GM12878 (cell line): ENCODE results near the gene TRIM7. TPM values are rescaled to one million over a fixed set of nuclear protein-coding genes. Genes with fewer than 3 reads are reported as not detected.
A peak's percentile ranks its signal among the peaks of the same experiment; 100 is the strongest.

Source experiments
- ATAC-seq: fragments of 200-7000 bp; cut with Tn5 transposase; 3 replicates; pipeline ENCODE4 v1.9.1; 2020; ENCODE audit warnings: mild to moderate bottlenecking, moderate library complexity
- BruUV-seq: library from RNA; stranded (reverse); fragments of 400-500 nt; replicated peaks from 2 replicates; lab custom pipeline; 2021; lab: Mats Ljungman, UMichigan
- CTCF ChIA-PET: fragments of 300-600 bp; sonication (Branson Sonifier 250); formaldehyde crosslinking; extraction: SDS; loops from one replicate; lab custom pipeline; 2021; ENCODE audit warnings: inconsistent platforms; lab: Yijun Ruan, JAX
- POLR2A ChIA-PET: fragments of 350-600 bp; formaldehyde crosslinking; extraction: SDS; loops from one replicate; lab custom pipeline; 2021; ENCODE audit warnings: inconsistent platforms; lab: Charles Lee
- RAD21 ChIA-PET: fragments of 300-600 bp; sonication (Branson Sonifier 250); formaldehyde crosslinking; loops from one replicate; lab custom pipeline; 2023; ENCODE audit warnings: antibody characterized with exemption; ENCODE audit not compliant: unreplicated experiment; lab: Charles Lee
- SMC1A ChIA-PET: fragments of 300-600 bp; sonication (Branson Sonifier 250); formaldehyde crosslinking; loops from one replicate; lab custom pipeline; 2023; ENCODE audit not compliant: unreplicated experiment, uncharacterized antibody; lab: Charles Lee
- DNase-seq: peaks from one replicate; pipeline ENCODE4 v3.0.0-alpha.2; 2011; ENCODE audit warnings: low read depth, low spot score
- FAIRE-seq: peaks from 3 replicates; lab custom pipeline; 2011; peaks lifted over from hg19 to GRCh38; lab: Jason Lieb, UNC
- H2AFZ ChIP-seq: 2 replicates; pipeline ENCODE4 v1.6.0; 2011; ENCODE audit warnings: low read depth, low read length, control low read depth; ENCODE audit not compliant: control insufficient read depth
- H3K27ac ChIP-seq: 2 replicates; pipeline ENCODE4 v1.5.1; 2011; ENCODE audit warnings: control low read depth; ENCODE audit not compliant: control insufficient read depth, insufficient read depth
- H3K27me3 ChIP-seq, 2 experiments: replicated peaks in 1 of 2; 2 replicates each; pipeline versions ENCODE4 v1.6.0 to v1.6.1; 2011; ENCODE audit warnings: low read length in 1 of 2; ENCODE audit not compliant: control insufficient read depth in 2 of 2, insufficient read depth in 2 of 2
- H3K36me3 ChIP-seq, 2 experiments: 2 replicates each; pipeline ENCODE4 v1.5.1; 2011; ENCODE audit warnings: low read length in 1 of 2; ENCODE audit not compliant: control insufficient read depth in 2 of 2, insufficient read depth in 2 of 2
- H3K4me1 ChIP-seq: 2 replicates; pipeline ENCODE4 v1.6.1; 2011; ENCODE audit warnings: mild to moderate bottlenecking, low read length, moderate library complexity, mixed read lengths; ENCODE audit not compliant: control insufficient read depth, insufficient read depth
- H3K4me2 ChIP-seq: 2 replicates; pipeline ENCODE4 v1.6.0; 2011; ENCODE audit warnings: control low read depth; ENCODE audit not compliant: control insufficient read depth, insufficient read depth
- H3K4me3 ChIP-seq: fragments of 200-600 bp; sonication (generic); 2 replicates; pipeline ENCODE4 v1.5.1; 2016
- H3K79me2 ChIP-seq: 2 replicates; pipeline ENCODE4 v1.6.0; 2011; ENCODE audit warnings: low read length; ENCODE audit not compliant: control insufficient read depth, insufficient read depth
- H3K9ac ChIP-seq: 2 replicates; pipeline ENCODE4 v1.8.0; 2011; ENCODE audit warnings: low read length, control low read depth, mixed read lengths; ENCODE audit not compliant: control insufficient read depth, insufficient read depth
- H3K9me3 ChIP-seq: replicated peaks from 3 replicates; pipeline ENCODE4 v1.5.1; 2011; ENCODE audit warnings: mild to moderate bottlenecking, low read length; ENCODE audit not compliant: control insufficient read depth, insufficient read depth
- H4K20me1 ChIP-seq: 2 replicates; pipeline ENCODE4 v1.6.0; 2011; ENCODE audit not compliant: control insufficient read depth, insufficient read depth
- BCL11A ChIP-seq: IDR thresholded peaks from 2 replicates; pipeline ENCODE4 v1.6.1; 2011; ENCODE audit warnings: low read depth, low read length
- BHLHE40 ChIP-seq, 2 experiments: fragments of 450-650 bp in 1 of 2; IDR thresholded peaks; 2 replicates each; pipeline ENCODE4 v1.6.1; 2011 to 2017; ENCODE audit warnings: low read depth in 2 of 2, borderline replicate concordance in 1 of 2, improper control_type of control experiment in 1 of 2, low read length in 1 of 2, mild to moderate bottlenecking in 1 of 2
- DPF2 ChIP-seq: fragments of 450-650 bp; IDR thresholded peaks from 2 replicates; pipeline ENCODE4 v1.6.1; 2017; ENCODE audit warnings: mild to moderate bottlenecking
- EZH2 ChIP-seq: IDR thresholded peaks from 2 replicates; pipeline ENCODE4 v1.6.1; 2012; ENCODE audit warnings: low read depth, mild to moderate bottlenecking, control low read depth, inconsistent platforms, low read length, borderline replicate concordance; ENCODE audit not compliant: control insufficient read depth
- MEF2B ChIP-seq: fragments of 450-650 bp; IDR thresholded peaks from 2 replicates; pipeline ENCODE4 v1.6.1; 2018; ENCODE audit warnings: mild to moderate bottlenecking, moderate library complexity; ENCODE audit not compliant: partially characterized antibody, poor library complexity, severe bottlenecking
- PBX3 ChIP-seq: IDR thresholded peaks from 2 replicates; pipeline ENCODE4 v1.6.1; 2011; ENCODE audit warnings: mild to moderate bottlenecking, low read depth, low read length, moderate library complexity; ENCODE audit not compliant: insufficient replicate concordance
- SMC3 ChIP-seq: IDR thresholded peaks from 2 replicates; pipeline ENCODE4 v1.6.1; 2011; ENCODE audit warnings: low read length, improper control_type of control experiment, borderline replicate concordance
- TCF7 ChIP-seq: IDR thresholded peaks from 2 replicates; pipeline ENCODE4 v1.6.1; 2014; ENCODE audit warnings: antibody characterized with exemption, borderline replicate concordance
- ZNF217 ChIP-seq: fragments of 450-650 bp; IDR thresholded peaks from 2 replicates; pipeline ENCODE4 v1.6.1; 2017; ENCODE audit warnings: antibody characterized with exemption, mild to moderate bottlenecking
- ZZZ3 ChIP-seq: IDR thresholded peaks from 2 replicates; pipeline ENCODE4 v1.6.1; 2011; ENCODE audit warnings: low read depth; ENCODE audit not compliant: control insufficient read depth, insufficient read length
- WGBS: methylation state at CpG from one replicate; pipeline ENCODE4 v1.1.6; 2016; ENCODE audit warnings: low lambda C conversion rate; ENCODE audit not compliant: insufficient replicate concordance, insufficient coverage; ENCODE audit errors: missing lambda C conversion rate; 5-methylcytosine and 5-hydroxymethylcytosine counted together
- in situ Hi-C: fragments of 300-500 bp; cut with MboI; formaldehyde crosslinking; loops from 9 replicates; pipeline ENCODE4 v1.14.3; 2018; ENCODE audit warnings: mixed read lengths
- intact Hi-C: fragments of 100-400 bp; cut with micrococcal nuclease; formaldehyde crosslinking; loops from one replicate; pipeline ENCODE4 v1.14.2; 2022; ENCODE audit not compliant: unreplicated experiment
- polyA plus RNA-seq, 11 experiments: library from polyadenylated mRNA; depleted of rRNA in 4 of 11; unstranded in 6 of 11; stranded (reverse) in 5 of 11; fragments of >200 nt; fragmentation: Nextera tagmentation in 4 of 11; fragmentation: Illumina TruSeq in 1 of 11; extraction: Ambion mirVana in 4 of 11; extraction: Trizol in 1 of 11; gene quantifications; 1 replicate in 1 of 11; 2 replicates in 10 of 11; pipeline versions ENCODE4 v1.2.1 to v1.2.3, GENCODE V29; 2011 to 2016; ENCODE audit warnings: inconsistent platforms in 2 of 11, missing spikeins in 2 of 11, low read depth in 1 of 11
- total RNA-seq, 4 experiments: library from RNA; depleted of rRNA in 3 of 4; stranded (reverse); fragments of >200 nt in 3 of 4; fragmentation: Illumina TruSeq in 1 of 4; extraction: Trizol in 1 of 4; gene quantifications; 2 replicates each; pipeline versions ENCODE4 v1.2.1 to v1.2.3, GENCODE V29; 2013 to 2021
- TF ChIP-seq, protein P1 (sequence below): IDR thresholded peaks from 2 replicates; pipeline ENCODE4 v1.6.1; 2012; ENCODE audit warnings: low read length, inconsistent platforms
- TF ChIP-seq, protein P2 (sequence below): IDR thresholded peaks from 2 replicates; pipeline ENCODE4 v1.6.1; 2012; ENCODE audit warnings: low read depth, low read length, improper control_type of control experiment
- TF ChIP-seq, protein P3 (sequence below), 3 experiments: IDR thresholded peaks in 2 of 3; conservative IDR thresholded peaks in 1 of 3; 2 replicates each; pipeline ENCODE4 v1.5.1; 2011; ENCODE audit warnings: low read depth in 3 of 3, low read length in 3 of 3, mild to moderate bottlenecking in 3 of 3, control low read depth in 2 of 3, moderate library complexity in 2 of 3, inconsistent platforms in 1 of 3, mixed read lengths in 1 of 3; ENCODE audit not compliant: control insufficient read depth in 2 of 3, insufficient read depth in 1 of 3; ENCODE audit errors: extremely low read depth in 1 of 3
- TF ChIP-seq, protein P4 (sequence below): fragments of 450-650 bp; IDR thresholded peaks from 2 replicates; pipeline ENCODE4 v1.6.1; 2014; ENCODE audit warnings: mild to moderate bottlenecking

TRIM7 gene
- total and polyA plus RNA-seq, 10 of the 15 experiments (the other 5 are each of a cell fraction or from before 2014, with no cell fraction given): 0.02 to 1.6 (median 0.41) TPM

DNA sequence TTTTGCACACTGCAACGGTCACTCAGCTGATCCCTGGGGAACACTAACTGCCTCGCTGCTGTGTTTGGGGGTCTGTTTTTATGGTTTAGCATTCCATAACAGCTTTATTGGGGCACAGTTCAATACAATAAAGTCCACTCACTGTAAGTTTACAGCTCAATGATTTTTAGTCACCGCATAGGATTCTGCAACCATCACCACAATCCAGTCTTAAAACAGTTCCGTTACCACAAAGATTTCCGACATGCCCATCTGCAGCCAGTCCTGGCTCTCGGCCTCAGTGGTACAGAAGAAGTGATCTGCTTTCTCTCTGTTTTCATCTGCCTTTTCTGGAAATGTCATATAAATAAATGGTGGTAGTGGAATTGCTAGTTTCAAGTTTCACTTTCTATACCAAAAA, 34.0 kb downstream of the TRIM7 start (continued):
- TF ChIP-seq PBX3: no peak

GRCh38 chr5:181170237-181170825, 34.7 kb downstream of the TRIM7 start:
- H3K27me3 ChIP-seq: no peaks in the 10 kb centered on the region
- no TSS peak for BruUV-seq
- ChIA-PET SMC1A (interaction anchor here (1.0 to 1.3 kb wide), 4 partner anchors 13 to 302 kb away, joined by 3 to 6 read pairs (median 4); partner anchors contain the start of gene TRIM41), RAD21 (interaction anchor here (1.0 to 1.3 kb wide), 4 partner anchors 20 to 52 kb away, joined by 3 to 8 read pairs (median 3); no protein-coding TSS in a partner anchor), CTCF (interaction anchor here (0.6 to 4.5 kb wide), 12 partner anchors 10 to 362 kb away, joined by 3 to 37 read pairs (median 4); no protein-coding TSS in a partner anchor), POLR2A (interaction anchor here (0.9 to 2.7 kb wide), 2 partner anchors 19 to 353 kb away, joined by 3 to 20 read pairs; no protein-coding TSS in a partner anchor)
- peaks cover 33% of the 10 kb centered on the region for H3K4me1 ChIP-seq
- no peak overlapping the region for H3K9ac ChIP-seq
- H2AFZ ChIP-seq: peak overlapping the region; percentile 13; the same call in 1 of the 2 replicates
- WGBS: 43% methylated on average over 33 of the region's 33 CpGs
- H3K27ac ChIP-seq: no peak overlapping the region
- intact Hi-C loops: loop anchor here (5.0 kb wide), 1 partner anchor 363 kb away; no protein-coding TSS in a partner anchor
- H3K9me3 ChIP-seq: no peaks in the 10 kb centered on the region
- H4K20me1 ChIP-seq: no peaks in the 10 kb centered on the region
- FAIRE-seq (no peak), ATAC-seq (peak; percentile 26), DNase-seq (no peak)
- no peaks in the 10 kb centered on the region for H3K79me2 ChIP-seq
- no peaks in the 10 kb centered on the region for H3K36me3 ChIP-seq
- H3K4me2 ChIP-seq: peak overlapping the region; percentile 52
- in situ Hi-C loops: no loop called here
- peak overlapping the region; percentile 24; the same call in 1 of the 2 replicates for H3K4me3 ChIP-seq
- TF ChIP-seq, protein P1, sequence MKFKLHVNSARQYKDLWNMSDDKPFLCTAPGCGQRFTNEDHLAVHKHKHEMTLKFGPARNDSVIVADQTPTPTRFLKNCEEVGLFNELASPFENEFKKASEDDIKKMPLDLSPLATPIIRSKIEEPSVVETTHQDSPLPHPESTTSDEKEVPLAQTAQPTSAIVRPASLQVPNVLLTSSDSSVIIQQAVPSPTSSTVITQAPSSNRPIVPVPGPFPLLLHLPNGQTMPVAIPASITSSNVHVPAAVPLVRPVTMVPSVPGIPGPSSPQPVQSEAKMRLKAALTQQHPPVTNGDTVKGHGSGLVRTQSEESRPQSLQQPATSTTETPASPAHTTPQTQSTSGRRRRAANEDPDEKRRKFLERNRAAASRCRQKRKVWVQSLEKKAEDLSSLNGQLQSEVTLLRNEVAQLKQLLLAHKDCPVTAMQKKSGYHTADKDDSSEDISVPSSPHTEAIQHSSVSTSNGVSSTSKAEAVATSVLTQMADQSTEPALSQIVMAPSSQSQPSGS: no peak
- no peak for TF ChIP-seq ZZZ3
- no peak for TF ChIP-seq MEF2B
- TF ChIP-seq ZNF217: no peak
- no peak for TF ChIP-seq BHLHE40 (IDR thresholded peaks at IDR 0.05; ENCODE audit: borderline replicate concordance in 1 of 2, low read depth in 2 of 2, low read length in 1 of 2)
- TF ChIP-seq DPF2: no peak
- no peak for TF ChIP-seq BCL11A
- no peak for TF ChIP-seq TCF7
- TF ChIP-seq EZH2: no peak
- TF ChIP-seq, protein P2, sequence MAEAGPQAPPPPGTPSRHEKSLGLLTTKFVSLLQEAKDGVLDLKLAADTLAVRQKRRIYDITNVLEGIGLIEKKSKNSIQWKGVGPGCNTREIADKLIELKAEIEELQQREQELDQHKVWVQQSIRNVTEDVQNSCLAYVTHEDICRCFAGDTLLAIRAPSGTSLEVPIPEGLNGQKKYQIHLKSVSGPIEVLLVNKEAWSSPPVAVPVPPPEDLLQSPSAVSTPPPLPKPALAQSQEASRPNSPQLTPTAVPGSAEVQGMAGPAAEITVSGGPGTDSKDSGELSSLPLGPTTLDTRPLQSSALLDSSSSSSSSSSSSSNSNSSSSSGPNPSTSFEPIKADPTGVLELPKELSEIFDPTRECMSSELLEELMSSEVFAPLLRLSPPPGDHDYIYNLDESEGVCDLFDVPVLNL: no peak
- TF ChIP-seq SMC3: no peak
- TF ChIP-seq, protein P3, sequence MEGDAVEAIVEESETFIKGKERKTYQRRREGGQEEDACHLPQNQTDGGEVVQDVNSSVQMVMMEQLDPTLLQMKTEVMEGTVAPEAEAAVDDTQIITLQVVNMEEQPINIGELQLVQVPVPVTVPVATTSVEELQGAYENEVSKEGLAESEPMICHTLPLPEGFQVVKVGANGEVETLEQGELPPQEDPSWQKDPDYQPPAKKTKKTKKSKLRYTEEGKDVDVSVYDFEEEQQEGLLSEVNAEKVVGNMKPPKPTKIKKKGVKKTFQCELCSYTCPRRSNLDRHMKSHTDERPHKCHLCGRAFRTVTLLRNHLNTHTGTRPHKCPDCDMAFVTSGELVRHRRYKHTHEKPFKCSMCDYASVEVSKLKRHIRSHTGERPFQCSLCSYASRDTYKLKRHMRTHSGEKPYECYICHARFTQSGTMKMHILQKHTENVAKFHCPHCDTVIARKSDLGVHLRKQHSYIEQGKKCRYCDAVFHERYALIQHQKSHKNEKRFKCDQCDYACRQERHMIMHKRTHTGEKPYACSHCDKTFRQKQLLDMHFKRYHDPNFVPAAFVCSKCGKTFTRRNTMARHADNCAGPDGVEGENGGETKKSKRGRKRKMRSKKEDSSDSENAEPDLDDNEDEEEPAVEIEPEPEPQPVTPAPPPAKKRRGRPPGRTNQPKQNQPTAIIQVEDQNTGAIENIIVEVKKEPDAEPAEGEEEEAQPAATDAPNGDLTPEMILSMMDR (IDR thresholded peaks at IDR 0.05 in 2 of 3, conservative IDR thresholded peaks at IDR 0.05 in 1 of 3; ENCODE audit: control insufficient read depth in 2 of 3, extremely low read depth in 1 of 3, insufficient read depth in 1 of 3, low read depth in 3 of 3, low read length in 3 of 3): no peak
- TF ChIP-seq, protein P4, sequence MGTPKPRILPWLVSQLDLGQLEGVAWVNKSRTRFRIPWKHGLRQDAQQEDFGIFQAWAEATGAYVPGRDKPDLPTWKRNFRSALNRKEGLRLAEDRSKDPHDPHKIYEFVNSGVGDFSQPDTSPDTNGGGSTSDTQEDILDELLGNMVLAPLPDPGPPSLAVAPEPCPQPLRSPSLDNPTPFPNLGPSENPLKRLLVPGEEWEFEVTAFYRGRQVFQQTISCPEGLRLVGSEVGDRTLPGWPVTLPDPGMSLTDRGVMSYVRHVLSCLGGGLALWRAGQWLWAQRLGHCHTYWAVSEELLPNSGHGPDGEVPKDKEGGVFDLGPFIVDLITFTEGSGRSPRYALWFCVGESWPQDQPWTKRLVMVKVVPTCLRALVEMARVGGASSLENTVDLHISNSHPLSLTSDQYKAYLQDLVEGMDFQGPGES: no peak
